ENCODE data around the gene TDRD10.

- TF ChIP-seq, protein P1, sequence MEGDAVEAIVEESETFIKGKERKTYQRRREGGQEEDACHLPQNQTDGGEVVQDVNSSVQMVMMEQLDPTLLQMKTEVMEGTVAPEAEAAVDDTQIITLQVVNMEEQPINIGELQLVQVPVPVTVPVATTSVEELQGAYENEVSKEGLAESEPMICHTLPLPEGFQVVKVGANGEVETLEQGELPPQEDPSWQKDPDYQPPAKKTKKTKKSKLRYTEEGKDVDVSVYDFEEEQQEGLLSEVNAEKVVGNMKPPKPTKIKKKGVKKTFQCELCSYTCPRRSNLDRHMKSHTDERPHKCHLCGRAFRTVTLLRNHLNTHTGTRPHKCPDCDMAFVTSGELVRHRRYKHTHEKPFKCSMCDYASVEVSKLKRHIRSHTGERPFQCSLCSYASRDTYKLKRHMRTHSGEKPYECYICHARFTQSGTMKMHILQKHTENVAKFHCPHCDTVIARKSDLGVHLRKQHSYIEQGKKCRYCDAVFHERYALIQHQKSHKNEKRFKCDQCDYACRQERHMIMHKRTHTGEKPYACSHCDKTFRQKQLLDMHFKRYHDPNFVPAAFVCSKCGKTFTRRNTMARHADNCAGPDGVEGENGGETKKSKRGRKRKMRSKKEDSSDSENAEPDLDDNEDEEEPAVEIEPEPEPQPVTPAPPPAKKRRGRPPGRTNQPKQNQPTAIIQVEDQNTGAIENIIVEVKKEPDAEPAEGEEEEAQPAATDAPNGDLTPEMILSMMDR (IDR thresholded peaks at IDR 0.05), result no peak
- no peak for TF ChIP-seq POLR2A (IDR thresholded peaks at IDR 0.05)
Observed at GRCh38 chr1:154551474-154551873, 49.5 kb downstream of the TDRD10 start.
